Lower lobe of right lung (tissue), 2 donors: ENCODE results near the gene KCNJ12. TPM values are rescaled to one million over a fixed set of nuclear protein-coding genes. Genes with fewer than 3 reads are reported as not detected.
"Not testable (repeated sequence)": the region's sequence is repeated elsewhere in the genome, so short reads cannot be mapped to it uniquely, and the experiment has no call there.

Experiments used
- ATAC-seq, 2 donors: fragments of 200-7000 bp; cut with Tn5 transposase; one replicate each; pipeline ENCODE4 v1.9.1; 2020 to 2022; ENCODE audit warnings: mild to moderate bottlenecking in 2 of 2, moderate library complexity in 2 of 2
- DNase-seq: peaks from one replicate; pipeline ENCODE4 v3.0.0-alpha.2; 2020
- H3K27ac ChIP-seq: fragments of 200-600 bp; one replicate; pipeline ENCODE4 v1.8.0; 2022
- H3K27me3 ChIP-seq: fragments of 200-600 bp; one replicate; pipeline ENCODE4 v1.8.0; 2022; ENCODE audit warnings: low read depth
- H3K36me3 ChIP-seq: fragments of 200-600 bp; one replicate; pipeline ENCODE4 v1.8.0; 2022; ENCODE audit warnings: mild to moderate bottlenecking
- H3K4me1 ChIP-seq: fragments of 200-600 bp; one replicate; pipeline ENCODE4 v1.8.0; 2022
- H3K4me3 ChIP-seq: fragments of 200-600 bp; one replicate; pipeline ENCODE4 v1.8.0; 2022; ENCODE audit warnings: mild to moderate bottlenecking
- H3K9me3 ChIP-seq: fragments of 200-600 bp; one replicate; pipeline ENCODE4 v1.8.0; 2022
- CTCF ChIP-seq: fragments of 200-600 bp; IDR thresholded peaks from one replicate; pipeline ENCODE4 v1.8.0; 2022; ENCODE audit warnings: antibody characterized with exemption, mild to moderate bottlenecking
- intact Hi-C: fragments of 100-400 bp; cut with DNase I; formaldehyde crosslinking; loops from one replicate; pipeline ENCODE4 v1.11.0; 2022
- total RNA-seq: library from RNA; stranded (reverse); fragmentation: NEBNext Ultra II Directional; extraction: Animal tissue kit (Norgen Biotek cat#: 25700); gene quantifications from one replicate; pipeline ENCODE4 v1.2.1, GENCODE V29; 2021
- donor health status: DM: no; HTN: yes; CAD: no; lungs with severe emphysema.

Gene KCNJ12
- total RNA-seq, 1 donor from 2014 or later, result 1.9 TPM

GRCh38 chr17:21417921-21418320 is 41.8 kb downstream of the KCNJ12 start:
- no peak for ATAC-seq
- Histone ChIP-seq H3K4me3 (no peak overlapping the region), H3K9me3 (no peaks in the 10 kb centered on the region), H3K27ac (no peak overlapping the region), H3K27me3 (no peaks in the 10 kb centered on the region), H3K36me3 (no peaks in the 10 kb centered on the region), H3K4me1 (peaks cover 4% of the 10 kb centered on the region)
- no peak for TF ChIP-seq CTCF
- intact Hi-C loops, result no loop called here
- no peak for DNase-seq

GRCh38 chr17:21418446-21419298 is 42.5 kb downstream of the KCNJ12 start:
- intact Hi-C loops, result no loop called here
- peaks cover 9% of the 10 kb centered on the region for H3K4me1 ChIP-seq
- TF ChIP-seq CTCF, result no peak
- H3K27ac ChIP-seq, result no peak overlapping the region
- DNase-seq (no peak), ATAC-seq (no peak)
- H3K9me3 ChIP-seq, result no peaks in the 10 kb centered on the region
- H3K4me3 ChIP-seq, result no peak overlapping the region
- H3K27me3 ChIP-seq, result no peaks in the 10 kb centered on the region
- no peaks in the 10 kb centered on the region for H3K36me3 ChIP-seq

- no peaks in the 10 kb centered on the region for H3K9me3 ChIP-seq
- H3K27me3 ChIP-seq, result no peaks in the 10 kb centered on the region
- H3K36me3 ChIP-seq, result no peaks in the 10 kb centered on the region
- no peak overlapping the region for H3K4me3 ChIP-seq
- no peak for TF ChIP-seq CTCF
- ATAC-seq (no peak), DNase-seq (no peak)
- peaks cover 9% of the 10 kb centered on the region for H3K4me1 ChIP-seq
- no peak overlapping the region for H3K27ac ChIP-seq
- intact Hi-C loops, result no loop called here
Measured at GRCh38 chr17:21419299-21420239, 43.4 kb downstream of the KCNJ12 start.

GRCh38 chr17:21420503-21421090 is 44.4 kb downstream of the KCNJ12 start:
- H3K27me3 ChIP-seq, H3K4me3 ChIP-seq, H3K9me3 ChIP-seq, ATAC-seq, H3K36me3 ChIP-seq, intact Hi-C loops, H3K27ac ChIP-seq, H3K4me1 ChIP-seq, DNase-seq: not testable (repeated sequence)

- H3K4me3 ChIP-seq, H3K9me3 ChIP-seq, ATAC-seq, intact Hi-C loops, H3K27me3 ChIP-seq, DNase-seq, H3K27ac ChIP-seq, H3K36me3 ChIP-seq, H3K4me1 ChIP-seq: not testable (repeated sequence)
Measured at GRCh38 chr17:21421421-21422310, 45.5 kb downstream of the KCNJ12 start.

GRCh38 chr17:21422311-21423189 is 46.4 kb downstream of the KCNJ12 start:
- H3K9me3 ChIP-seq, H3K4me3 ChIP-seq, H3K4me1 ChIP-seq, H3K36me3 ChIP-seq, H3K27me3 ChIP-seq, H3K27ac ChIP-seq, DNase-seq, intact Hi-C loops: not testable (repeated sequence)
- peak in 1 of 2 donors; percentile 9 for ATAC-seq

- intact Hi-C loops, H3K4me3 ChIP-seq, H3K27me3 ChIP-seq, H3K36me3 ChIP-seq, H3K4me1 ChIP-seq, ATAC-seq, H3K9me3 ChIP-seq, H3K27ac ChIP-seq, DNase-seq: not testable (repeated sequence)
Measured at GRCh38 chr17:21423190-21423493, 47.0 kb downstream of the KCNJ12 start.

- ATAC-seq, H3K27ac ChIP-seq, H3K4me1 ChIP-seq, H3K9me3 ChIP-seq, DNase-seq, H3K36me3 ChIP-seq, intact Hi-C loops, H3K4me3 ChIP-seq, H3K27me3 ChIP-seq: not testable (repeated sequence)
Measured at GRCh38 chr17:21424697-21425096, 48.5 kb downstream of the KCNJ12 start.
